HepG2 (cell line): ENCODE measurements around the gene MIA2. TPM values are rescaled to one million over a fixed set of nuclear protein-coding genes. Genes with fewer than 3 reads are reported as not detected.
"Not testable (repeated sequence)": the region's sequence is repeated elsewhere in the genome, so short reads cannot be mapped to it uniquely, and the experiment has no call there.

Source experiments
- ATAC-seq: fragments of 200-7000 bp; cut with Tn5 transposase; 3 replicates; pipeline ENCODE4 v1.9.1; 2020; ENCODE audit warnings: mild to moderate bottlenecking, moderate library complexity
- BruUV-seq: library from RNA; stranded (reverse); fragments of 400-500 nt; replicated peaks from 2 replicates; lab custom pipeline; 2021; lab: Mats Ljungman, UMichigan
- CTCF ChIA-PET: fragments of 300-600 bp; formaldehyde crosslinking; extraction: SDS; loops from one replicate; lab custom pipeline; 2021; ENCODE audit warnings: low total read pairs, inconsistent platforms, low intra/inter-chr PET ratio; lab: Yijun Ruan, JAX
- POLR2A ChIA-PET: fragments of 350-600 bp; sonication (Branson Sonifier 250); formaldehyde crosslinking; loops from one replicate; lab custom pipeline; 2020; ENCODE audit warnings: antibody characterized with exemption, inconsistent platforms; lab: Yijun Ruan, JAX
- DNase-seq: peaks from one replicate; pipeline ENCODE4 v3.0.0-alpha.2; 2015; ENCODE audit warnings: low spot score
- FAIRE-seq: peaks from 3 replicates; lab custom pipeline; 2011; peaks lifted over from hg19 to GRCh38; lab: Jason Lieb, UNC
- H2AFZ ChIP-seq: one replicate; pipeline ENCODE4 v1.6.1; 2011; ENCODE audit warnings: low read length, inconsistent platforms
- H3K27ac ChIP-seq: fragments of 300-600 bp; 3 replicates; pipeline ENCODE4 v1.8.0; 2011; ENCODE audit warnings: mixed run types, mild to moderate bottlenecking, mixed read lengths, low read length, inconsistent platforms; ENCODE audit not compliant: insufficient read depth; ENCODE audit errors: extremely low read length
- H3K27me3 ChIP-seq, 2 experiments: fragments of 200-600 bp in 1 of 2; 2 replicates in 1 of 2; 3 replicates in 1 of 2; pipeline versions ENCODE4 v1.6.0 to v1.8.0; 2011; ENCODE audit warnings: low read length in 2 of 2, mild to moderate bottlenecking in 2 of 2, moderate library complexity in 2 of 2, inconsistent platforms in 1 of 2; ENCODE audit not compliant: insufficient read depth in 2 of 2, control insufficient read depth in 1 of 2
- H3K36me3 ChIP-seq, 2 experiments: fragments of 200-600 bp in 1 of 2; replicated peaks in 1 of 2; 2 replicates in 1 of 2; 3 replicates in 1 of 2; pipeline versions ENCODE4 v1.5.1 to v1.8.0; 2011; ENCODE audit warnings: low read length in 2 of 2, inconsistent platforms in 1 of 2; ENCODE audit not compliant: insufficient read depth in 2 of 2, control insufficient read depth in 1 of 2
- H3K4me1 ChIP-seq: 2 replicates; pipeline ENCODE4 v1.5.1; 2012; ENCODE audit warnings: low read length, inconsistent platforms; ENCODE audit not compliant: insufficient read depth
- H3K4me2 ChIP-seq: 2 replicates; pipeline ENCODE4 v1.6.0; 2011; ENCODE audit warnings: low read depth, low read length, inconsistent platforms
- H3K4me3 ChIP-seq, 3 experiments: fragments of 200-600 bp in 1 of 3; sonication (generic), shearing (Covaris generic) in 1 of 3; replicated peaks in 1 of 3; 2 replicates each; pipeline ENCODE4 v1.5.1; 2011 to 2016; ENCODE audit warnings: low read length in 3 of 3, inconsistent platforms in 2 of 3, low read depth in 2 of 3, mild to moderate bottlenecking in 2 of 3, control low read depth in 1 of 3, mixed read lengths in 1 of 3; ENCODE audit not compliant: insufficient read depth in 1 of 3
- H3K79me2 ChIP-seq: one replicate; pipeline ENCODE4 v1.6.1; 2011; ENCODE audit warnings: low read length, inconsistent platforms; ENCODE audit not compliant: insufficient read depth
- H3K9ac ChIP-seq: 2 replicates; pipeline ENCODE4 v1.6.0; 2011; ENCODE audit warnings: mild to moderate bottlenecking, low read depth, low read length, inconsistent platforms; ENCODE audit not compliant: insufficient read depth
- H3K9me3 ChIP-seq: 2 replicates; pipeline ENCODE4 v1.5.1; 2012; ENCODE audit warnings: mild to moderate bottlenecking, low read length
- H4K20me1 ChIP-seq: 2 replicates; pipeline ENCODE4 v1.6.0; 2011; ENCODE audit warnings: inconsistent platforms, mild to moderate bottlenecking, low read length, moderate library complexity; ENCODE audit not compliant: insufficient read depth
- ADNP ChIP-seq: sonication (generic); formaldehyde crosslinking; IDR thresholded peaks from 2 replicates; pipeline ENCODE4 v1.4.0; 2020; ENCODE audit warnings: missing genetic modification reagents
- CBX5 ChIP-seq: sonication (generic); formaldehyde crosslinking; IDR thresholded peaks from 2 replicates; pipeline ENCODE4 v1.4.0; 2020; ENCODE audit warnings: missing genetic modification reagents, borderline replicate concordance
- CHD4 ChIP-seq: fragments of 200-600 bp; sonication (generic); IDR thresholded peaks from 2 replicates; pipeline ENCODE4 v1.7.0; 2017; ENCODE audit warnings: mild to moderate bottlenecking, low read length, borderline replicate concordance
- FOXK2 ChIP-seq: fragments of 450-650 bp; IDR thresholded peaks from 2 replicates; pipeline ENCODE4 v1.6.1; 2016
- KDM1A ChIP-seq: IDR thresholded peaks from 2 replicates; pipeline ENCODE4 v1.6.1; 2016; ENCODE audit warnings: missing compliant biosample characterization
- MTA1 ChIP-seq: sonication (generic); formaldehyde crosslinking; IDR thresholded peaks from 2 replicates; pipeline ENCODE4 v1.4.0; 2020; ENCODE audit warnings: missing genetic modification reagents, mild to moderate bottlenecking, borderline replicate concordance
- PLRG1 ChIP-seq: fragments of 450-650 bp; conservative IDR thresholded peaks from 2 replicates; pipeline ENCODE4 v1.6.1; 2016
- RCOR2 ChIP-seq: IDR thresholded peaks from 2 replicates; pipeline ENCODE4 v1.6.1; 2016; ENCODE audit warnings: missing biosample characterization, missing genetic modification reagents
- ZMYM3 ChIP-seq: sonication (generic); formaldehyde crosslinking; IDR thresholded peaks from 2 replicates; pipeline ENCODE4 v1.5.1; 2020; ENCODE audit warnings: mild to moderate bottlenecking, missing genetic modification reagents
- WGBS: methylation state at CpG from one replicate; pipeline ENCODE4 v1.1.6; 2017; ENCODE audit warnings: low lambda C conversion rate; 5-methylcytosine and 5-hydroxymethylcytosine counted together
- in situ Hi-C: cut with HindIII; loops from 2 replicates; pipeline ENCODE4 v1.10.0; 2017; ENCODE audit warnings: low pct_unique_long_range_greater_than_20kb; ENCODE audit not compliant: extremely low pct_ligation_motif_present
- intact Hi-C: fragments of 100-400 bp; cut with micrococcal nuclease; formaldehyde crosslinking; loops from one replicate; pipeline ENCODE4 v1.10.0; 2022; ENCODE audit not compliant: unreplicated experiment
- polyA plus RNA-seq, 8 experiments: library from polyadenylated mRNA; depleted of rRNA in 3 of 8; stranded (reverse) in 7 of 8; unstranded in 1 of 8; fragments of >200 nt; fragmentation: Illumina TruSeq in 4 of 8; extraction: Trizol in 4 of 8; gene quantifications; 2 replicates each; pipeline versions ENCODE4 v1.2.1 to v1.2.3, GENCODE V29; 2011 to 2016; ENCODE audit warnings: low read depth in 4 of 8, missing spikeins in 1 of 8, mixed read lengths in 1 of 8; ENCODE audit not compliant: insufficient read depth in 1 of 8
- total RNA-seq, 5 experiments: library from RNA; depleted of rRNA; stranded (reverse); fragments of >200 nt; fragmentation: Illumina TruSeq; extraction: Trizol; gene quantifications; 2 replicates each; pipeline ENCODE4 v1.2.3, GENCODE V29; 2016; ENCODE audit warnings: low read depth in 1 of 5
- TF ChIP-seq, protein P1 (sequence below): sonication (generic); formaldehyde crosslinking; IDR thresholded peaks from 2 replicates; pipeline ENCODE4 v1.5.0; 2020; ENCODE audit warnings: mild to moderate bottlenecking, missing genetic modification reagents
- TF ChIP-seq, protein P2 (sequence below): sonication (generic); formaldehyde crosslinking; IDR thresholded peaks from 2 replicates; pipeline ENCODE4 v1.4.0; 2020; ENCODE audit warnings: missing genetic modification reagents, borderline replicate concordance

The MIA2 gene
- total and polyA plus RNA-seq, 2 of the 13 experiments (the other 11 are each of a cell fraction or from before 2014, with no cell fraction given), result 134 to 158 TPM

DNA sequence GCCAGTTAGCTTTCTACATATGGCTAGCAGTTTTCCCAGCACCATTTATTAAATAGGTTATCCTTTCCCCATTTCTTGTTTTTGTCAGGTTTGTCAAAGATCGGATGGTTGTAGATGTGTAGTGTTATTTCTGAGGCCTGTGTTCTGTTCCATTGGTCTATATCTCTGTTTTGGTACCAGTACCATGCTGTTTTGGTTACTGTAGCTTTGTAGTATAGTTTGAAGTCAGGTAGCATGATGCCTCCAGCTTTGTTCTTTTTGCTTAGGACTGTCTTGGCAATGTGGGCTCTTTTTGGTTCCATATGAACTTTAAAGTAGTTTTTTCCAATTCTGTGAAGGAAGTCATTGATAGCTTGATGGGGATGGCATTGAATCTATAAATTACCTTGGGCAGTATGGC is 28.5 kb downstream of the MIA2 start:
- TF ChIP-seq FOXK2 (peak; percentile 48; the same call in 1 of the 2 replicates), ADNP (CRISPR knock-in tag) (0 out of 2 replicates have a peak, but pooled peaks have one; percentile 41), ZMYM3 (peak; percentile 59; the same call in 1 of the 2 replicates)
- intact Hi-C loops, DNase-seq, H3K27me3 ChIP-seq, FAIRE-seq, H4K20me1 ChIP-seq, in situ Hi-C loops, ATAC-seq, BruUV-seq, H3K79me2 ChIP-seq, H2AFZ ChIP-seq, H3K27ac ChIP-seq, CTCF ChIA-PET, H3K4me2 ChIP-seq, H3K36me3 ChIP-seq, H3K9me3 ChIP-seq, H3K9ac ChIP-seq, POLR2A ChIA-PET, H3K4me3 ChIP-seq: not testable (repeated sequence)
- H3K4me1 ChIP-seq, result peaks cover 28% of the 10 kb centered on the region
- 99% methylated on average over 1 of the region's 1 CpG for WGBS

DNA sequence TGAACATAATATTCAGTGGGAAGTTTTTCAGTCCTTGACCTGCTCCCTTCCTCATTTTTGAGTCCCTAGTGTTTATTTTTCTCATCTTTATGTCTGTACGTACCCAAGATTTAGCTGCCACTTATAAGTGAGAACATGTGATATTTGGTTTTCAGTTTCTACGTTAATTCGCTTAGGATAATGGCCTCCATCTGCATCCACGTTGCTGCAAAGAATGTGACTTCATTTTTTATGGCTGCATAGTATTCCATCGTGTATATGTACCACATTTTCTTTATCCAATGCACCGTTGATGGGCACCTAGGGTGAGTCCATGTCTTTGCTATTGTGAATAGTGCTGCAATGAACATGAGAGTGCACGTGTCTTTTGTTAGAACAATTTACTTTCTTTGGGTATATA is 30.3 kb downstream of the MIA2 start:
- Histone ChIP-seq H3K27me3 (no peaks in the 10 kb centered on the region; a peak in 1 of 5 replicates), H3K4me2 (no peak overlapping the region), H3K9me3 (no peaks in the 10 kb centered on the region), H3K9ac (no peak overlapping the region), H3K79me2 (peaks cover 23% of the 10 kb centered on the region), H3K4me1 (peaks cover 31% of the 10 kb centered on the region), H3K36me3 (0 out of 5 replicates have a peak, but pooled peaks cover 0 to 3% of the 10 kb centered on the region in 2 experiments), H3K4me3 (no peak overlapping the region), H3K27ac (no peak overlapping the region), H2AFZ (no peak overlapping the region), H4K20me1 (peaks cover 7% of the 10 kb centered on the region)
- POLR2A ChIA-PET, result interaction anchor here (5.3 to 5.7 kb wide), 2 partner anchors 31 to 161 kb away, joined by 77 to 112 read pairs; partner anchors contain the start of genes MIA2 and SEC23A
- BruUV-seq, result no TSS peak
- CTCF ChIA-PET, result no interaction called here
- intact Hi-C loops, result no loop called here
- in situ Hi-C loops, result no loop called here
- no peak for DNase-seq
- no peak for ATAC-seq
- TF ChIP-seq, protein P1, sequence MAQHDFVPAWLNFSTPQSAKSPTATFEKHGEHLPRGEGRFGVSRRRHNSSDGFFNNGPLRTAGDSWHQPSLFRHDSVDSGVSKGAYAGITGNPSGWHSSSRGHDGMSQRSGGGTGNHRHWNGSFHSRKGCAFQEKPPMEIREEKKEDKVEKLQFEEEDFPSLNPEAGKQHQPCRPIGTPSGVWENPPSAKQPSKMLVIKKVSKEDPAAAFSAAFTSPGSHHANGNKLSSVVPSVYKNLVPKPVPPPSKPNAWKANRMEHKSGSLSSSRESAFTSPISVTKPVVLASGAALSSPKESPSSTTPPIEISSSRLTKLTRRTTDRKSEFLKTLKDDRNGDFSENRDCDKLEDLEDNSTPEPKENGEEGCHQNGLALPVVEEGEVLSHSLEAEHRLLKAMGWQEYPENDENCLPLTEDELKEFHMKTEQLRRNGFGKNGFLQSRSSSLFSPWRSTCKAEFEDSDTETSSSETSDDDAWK (CRISPR knock-in tag), result no peak
- TF ChIP-seq KDM1A (CRISPR knock-in tag) (0 out of 2 replicates have a peak, but pooled peaks have one; percentile 18), CBX5 (CRISPR knock-in tag) (no peak), RCOR2 (CRISPR knock-in tag) (0 out of 2 replicates have a peak, but pooled peaks have one; percentile 26), MTA1 (CRISPR knock-in tag) (no peak), ZMYM3 (peak; percentile 85), CHD4 (peak; percentile 71; the same call in 1 of the 2 replicates), PLRG1 (no peak)
- TF ChIP-seq, protein P2, sequence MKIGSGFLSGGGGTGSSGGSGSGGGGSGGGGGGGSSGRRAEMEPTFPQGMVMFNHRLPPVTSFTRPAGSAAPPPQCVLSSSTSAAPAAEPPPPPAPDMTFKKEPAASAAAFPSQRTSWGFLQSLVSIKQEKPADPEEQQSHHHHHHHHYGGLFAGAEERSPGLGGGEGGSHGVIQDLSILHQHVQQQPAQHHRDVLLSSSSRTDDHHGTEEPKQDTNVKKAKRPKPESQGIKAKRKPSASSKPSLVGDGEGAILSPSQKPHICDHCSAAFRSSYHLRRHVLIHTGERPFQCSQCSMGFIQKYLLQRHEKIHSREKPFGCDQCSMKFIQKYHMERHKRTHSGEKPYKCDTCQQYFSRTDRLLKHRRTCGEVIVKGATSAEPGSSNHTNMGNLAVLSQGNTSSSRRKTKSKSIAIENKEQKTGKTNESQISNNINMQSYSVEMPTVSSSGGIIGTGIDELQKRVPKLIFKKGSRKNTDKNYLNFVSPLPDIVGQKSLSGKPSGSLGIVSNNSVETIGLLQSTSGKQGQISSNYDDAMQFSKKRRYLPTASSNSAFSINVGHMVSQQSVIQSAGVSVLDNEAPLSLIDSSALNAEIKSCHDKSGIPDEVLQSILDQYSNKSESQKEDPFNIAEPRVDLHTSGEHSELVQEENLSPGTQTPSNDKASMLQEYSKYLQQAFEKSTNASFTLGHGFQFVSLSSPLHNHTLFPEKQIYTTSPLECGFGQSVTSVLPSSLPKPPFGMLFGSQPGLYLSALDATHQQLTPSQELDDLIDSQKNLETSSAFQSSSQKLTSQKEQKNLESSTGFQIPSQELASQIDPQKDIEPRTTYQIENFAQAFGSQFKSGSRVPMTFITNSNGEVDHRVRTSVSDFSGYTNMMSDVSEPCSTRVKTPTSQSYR, result no peak
- FAIRE-seq, result no peak
- 93% methylated on average over 7 of the region's 7 CpGs for WGBS
